HG03439 (cell line): Measurements from ENCODE around the gene RPL37.
A peak's percentile ranks its signal among the peaks of the same experiment; 100 is the strongest.
"Not testable (repeated sequence)": the region's sequence is repeated elsewhere in the genome, so short reads cannot be mapped to it uniquely, and the experiment has no call there.

Experiments used
- ATAC-seq: cut with Tn5 transposase; IDR thresholded peaks from one replicate; pipeline ENCODE4 v1.9.1; 2021; ENCODE audit warnings: mild to moderate bottlenecking, moderate library complexity; ENCODE audit not compliant: unreplicated experiment

The RPL37 gene

DNA sequence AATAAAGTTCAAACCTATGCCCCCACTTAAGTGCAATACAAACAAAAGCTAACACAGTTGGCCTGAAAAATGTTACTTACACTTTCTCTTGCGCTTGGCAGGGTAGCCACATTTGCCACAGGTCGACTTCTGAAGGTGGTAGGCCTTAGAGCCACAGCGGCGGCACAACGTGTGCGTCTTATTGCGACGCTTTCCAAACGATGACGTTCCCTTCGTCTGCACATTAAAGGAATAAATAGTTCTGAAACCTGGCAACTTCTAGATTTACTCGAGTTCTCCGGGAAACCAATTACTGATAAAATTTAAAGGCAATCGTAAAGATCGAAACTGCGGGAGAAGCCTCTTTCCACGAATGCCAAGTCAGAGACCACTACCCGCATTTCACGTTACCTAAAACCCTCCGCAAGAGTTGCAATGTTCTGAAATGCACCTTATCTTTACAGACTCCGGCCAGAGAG, 602 bp downstream of the RPL37 start:
- ATAC-seq: no peak

DNA sequence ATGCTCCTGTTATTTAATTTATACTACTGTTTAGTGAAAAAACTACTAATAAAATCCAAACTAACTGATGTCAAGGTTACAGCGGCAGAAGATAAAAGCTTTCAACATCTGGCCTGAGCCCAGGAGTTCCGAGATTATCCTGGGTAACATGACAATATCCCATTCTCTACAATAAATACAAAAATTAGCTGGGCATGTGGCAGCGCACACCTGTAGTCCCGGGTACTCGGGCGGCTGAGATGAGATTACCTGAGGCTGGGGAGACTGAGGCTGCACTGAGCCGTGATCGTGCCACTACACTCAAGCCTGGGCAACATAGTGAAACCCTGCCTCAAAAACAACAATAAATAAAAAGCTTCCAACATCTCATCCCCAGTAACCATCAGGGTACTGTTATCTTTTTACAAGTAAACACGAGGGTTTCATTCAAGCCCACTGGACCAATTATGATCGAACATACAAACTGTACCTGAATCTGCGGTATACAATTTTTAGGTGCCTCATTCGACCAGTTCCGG, 1.3 kb downstream of the RPL37 start:
- ATAC-seq: no peak

DNA sequence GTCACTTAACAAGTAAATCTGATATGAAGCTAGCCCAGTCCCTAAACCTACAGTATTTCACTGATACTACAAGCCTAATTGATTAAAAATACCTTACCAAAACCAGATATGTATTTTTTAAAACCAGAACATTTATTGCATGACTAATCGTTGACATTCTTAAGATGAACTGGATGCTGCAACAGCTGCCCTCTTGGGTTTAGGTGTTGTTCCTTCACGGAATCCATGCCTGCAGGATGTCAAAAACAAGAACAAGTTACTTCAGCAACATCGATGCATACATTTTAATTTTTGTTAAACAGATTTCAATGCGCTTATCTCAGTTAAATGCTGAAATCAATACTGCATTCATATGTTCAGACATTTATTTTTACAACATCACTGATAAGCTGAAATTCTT, 2.7 kb downstream of the RPL37 start:
- ATAC-seq: no peak

DNA sequence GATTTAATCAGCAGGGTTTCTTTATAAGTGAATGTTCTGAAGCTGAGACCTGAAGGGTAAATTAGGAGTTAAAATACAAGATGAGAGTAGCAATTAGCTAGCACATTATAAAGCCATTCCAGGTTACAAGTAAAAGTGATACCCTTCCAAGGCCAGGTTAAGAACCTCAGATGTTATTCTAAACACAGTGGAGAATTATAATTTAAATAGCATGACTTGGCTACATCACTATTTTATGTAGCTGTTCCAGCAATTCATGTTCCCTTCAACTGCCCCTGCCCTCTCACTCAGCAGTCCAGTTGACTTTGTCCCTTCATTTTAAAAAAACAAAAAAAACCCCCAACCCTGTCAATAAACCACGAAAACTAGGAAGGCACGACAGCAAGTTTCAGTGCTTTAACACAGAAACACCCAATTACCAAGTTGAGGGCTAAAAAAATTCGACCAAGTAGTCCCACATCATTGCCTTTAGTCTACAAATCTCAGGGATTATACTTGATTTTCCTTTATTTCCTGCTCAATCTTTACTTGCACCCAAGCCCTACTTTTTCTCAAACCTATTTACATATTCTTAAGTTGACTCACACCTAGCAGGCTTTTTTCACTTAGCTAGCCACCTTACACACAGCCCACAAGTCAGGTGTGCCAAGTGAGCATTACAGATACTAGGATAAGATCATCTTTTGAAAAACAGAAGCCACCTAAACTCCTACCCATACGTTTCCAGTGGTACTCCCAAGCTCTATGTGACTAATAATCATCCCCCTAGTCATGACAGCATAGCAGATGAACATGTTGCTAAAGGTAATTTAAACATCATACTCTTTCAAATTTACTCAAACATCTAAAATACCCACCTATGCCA, 3.4 kb downstream of the RPL37 start:
- no peak for ATAC-seq

DNA sequence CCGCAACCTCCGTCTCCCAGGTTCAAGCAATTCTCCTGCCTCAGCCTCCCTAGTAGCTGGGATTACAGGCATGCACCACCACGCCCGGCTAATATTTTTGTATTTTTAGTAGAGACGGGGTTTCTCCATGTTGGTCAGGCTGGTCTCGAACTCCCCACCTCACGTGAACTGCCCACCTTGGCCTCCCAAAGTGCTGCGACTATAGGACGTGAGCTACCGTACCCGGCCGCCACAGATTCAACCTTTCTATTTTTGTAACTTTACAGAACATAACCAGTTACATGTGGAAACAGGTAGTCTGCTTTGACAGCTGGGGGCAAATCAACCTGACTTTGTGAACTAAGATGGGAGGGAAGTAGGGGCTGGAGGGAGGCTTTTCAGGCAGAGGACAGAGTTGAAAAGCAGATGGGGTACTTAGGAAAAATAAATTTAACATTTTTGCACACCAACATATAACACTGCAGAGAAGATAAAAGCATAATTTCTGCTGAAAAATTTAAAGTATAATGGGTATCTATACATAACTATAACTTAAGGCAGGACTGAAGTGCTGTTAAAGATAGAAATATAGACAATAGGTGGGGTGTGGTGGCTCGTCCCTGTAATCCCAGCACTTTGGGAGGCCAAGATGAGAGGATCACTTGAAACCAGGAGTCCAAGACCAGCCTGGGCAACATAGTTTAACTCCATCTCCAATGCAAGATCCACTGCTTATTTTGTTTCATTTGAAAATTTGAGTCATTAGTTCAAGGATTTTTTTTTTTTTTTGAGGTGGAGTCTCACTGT, 5.1 kb downstream of the RPL37 start:
- ATAC-seq: no peak

DNA sequence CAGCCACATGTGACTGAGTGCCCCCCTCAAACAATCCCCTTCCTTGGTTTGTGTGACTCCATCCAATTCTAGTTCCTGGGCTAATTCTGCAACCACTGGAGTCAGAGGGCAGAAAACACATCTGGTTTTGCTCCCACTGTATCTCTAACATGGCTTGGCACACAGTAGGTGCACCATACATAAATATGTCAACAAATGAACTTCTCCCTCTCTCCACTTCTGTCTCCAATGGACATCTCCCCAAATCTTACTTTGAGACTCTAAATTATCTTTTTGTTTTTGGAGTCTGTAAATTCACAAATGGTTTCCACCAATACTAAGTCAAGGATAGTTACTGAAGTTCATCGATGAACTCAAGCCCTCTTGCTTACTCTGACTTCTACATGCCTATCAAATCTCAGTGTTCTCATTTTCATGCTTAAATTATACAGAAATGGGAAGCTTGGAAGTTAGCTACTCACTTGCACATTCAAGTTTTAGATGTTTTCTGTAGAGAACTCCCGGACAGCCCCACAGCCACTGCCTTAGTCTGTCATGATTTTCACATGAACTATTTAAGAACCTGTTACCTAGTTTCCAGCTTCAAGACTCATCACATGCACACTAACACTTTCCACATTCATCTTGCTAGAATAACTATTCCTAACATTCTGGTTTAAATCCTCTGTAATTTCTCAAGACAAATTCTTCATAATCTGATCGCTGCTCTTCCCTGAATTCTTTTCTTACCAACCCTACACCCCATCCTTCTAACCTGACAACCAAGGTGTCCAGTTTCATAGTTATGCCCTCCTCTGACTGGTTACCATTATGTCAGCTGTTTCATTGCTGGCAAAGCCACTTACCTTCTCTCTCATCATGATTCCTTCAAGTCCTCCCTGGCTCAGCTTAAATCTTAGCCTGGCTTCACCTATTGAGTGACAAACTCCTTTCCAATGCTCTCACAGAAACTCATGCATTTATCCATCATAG, 6.0 kb downstream of the RPL37 start:
- ATAC-seq: no peak

DNA sequence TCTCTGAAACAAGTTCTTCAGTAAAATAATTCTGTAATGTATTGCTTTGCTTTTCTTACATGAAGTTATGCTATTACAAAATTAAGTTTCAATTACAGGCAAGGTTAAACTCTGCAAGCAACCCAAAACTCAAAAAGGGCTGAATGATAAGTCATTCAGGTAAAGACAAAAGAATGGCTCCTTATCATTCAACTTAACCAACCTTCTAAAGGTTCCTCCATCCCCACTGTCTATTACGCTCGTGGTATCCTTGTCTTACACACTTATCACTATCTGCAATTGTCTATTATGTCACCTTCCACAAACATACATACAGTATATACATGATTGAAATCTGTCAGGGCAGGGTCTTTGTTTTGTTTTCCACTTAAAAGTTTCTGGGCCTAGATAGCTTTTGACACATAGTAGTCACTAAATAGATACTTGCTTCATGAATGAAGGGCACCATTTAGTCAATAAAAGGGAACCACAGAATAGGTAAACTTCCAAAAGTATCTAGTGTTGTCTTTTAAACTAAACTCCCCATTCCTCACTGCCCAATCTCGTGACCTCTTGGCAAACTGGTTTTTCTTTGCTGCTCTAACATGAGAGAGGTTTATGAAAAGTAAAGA, 6.9 kb downstream of the RPL37 start:
- ATAC-seq: no peak

DNA sequence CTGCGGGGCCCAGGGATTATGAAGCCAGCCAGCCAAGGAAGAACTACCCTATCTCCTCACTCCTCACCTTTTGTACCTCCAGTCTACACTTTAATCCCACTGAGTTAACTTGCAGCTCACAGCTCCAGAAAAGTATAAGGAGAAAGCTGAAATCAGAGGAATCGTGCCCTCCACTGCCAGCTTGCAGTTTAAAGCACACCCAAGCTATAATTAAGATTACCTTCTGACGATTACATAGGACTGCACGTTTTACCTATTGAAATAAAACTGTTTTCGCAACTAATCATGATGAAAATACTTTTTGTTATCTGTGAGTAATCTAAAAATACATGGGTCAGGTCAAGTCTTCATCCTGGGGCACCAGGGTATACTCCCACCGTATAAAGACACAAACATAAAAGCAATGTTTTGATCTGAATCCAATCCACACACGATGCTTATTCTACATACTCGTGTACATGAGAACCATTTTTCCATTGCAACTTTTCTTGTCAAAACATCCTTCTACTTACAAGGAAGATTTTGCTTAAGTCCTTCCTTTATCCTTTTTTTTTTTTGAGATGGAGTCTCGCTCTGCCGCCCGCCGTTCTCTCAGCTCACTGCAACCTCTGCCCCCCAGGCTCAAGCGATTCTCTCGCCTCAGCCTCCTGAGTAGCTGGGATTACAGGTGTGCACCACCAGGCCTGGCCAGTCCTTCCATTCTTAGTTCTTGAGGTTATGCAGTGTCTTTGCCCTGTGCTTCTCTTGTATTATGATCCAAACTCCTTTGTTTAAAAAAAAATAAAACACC, 7.6 kb downstream of the RPL37 start:
- ATAC-seq: no peak

DNA sequence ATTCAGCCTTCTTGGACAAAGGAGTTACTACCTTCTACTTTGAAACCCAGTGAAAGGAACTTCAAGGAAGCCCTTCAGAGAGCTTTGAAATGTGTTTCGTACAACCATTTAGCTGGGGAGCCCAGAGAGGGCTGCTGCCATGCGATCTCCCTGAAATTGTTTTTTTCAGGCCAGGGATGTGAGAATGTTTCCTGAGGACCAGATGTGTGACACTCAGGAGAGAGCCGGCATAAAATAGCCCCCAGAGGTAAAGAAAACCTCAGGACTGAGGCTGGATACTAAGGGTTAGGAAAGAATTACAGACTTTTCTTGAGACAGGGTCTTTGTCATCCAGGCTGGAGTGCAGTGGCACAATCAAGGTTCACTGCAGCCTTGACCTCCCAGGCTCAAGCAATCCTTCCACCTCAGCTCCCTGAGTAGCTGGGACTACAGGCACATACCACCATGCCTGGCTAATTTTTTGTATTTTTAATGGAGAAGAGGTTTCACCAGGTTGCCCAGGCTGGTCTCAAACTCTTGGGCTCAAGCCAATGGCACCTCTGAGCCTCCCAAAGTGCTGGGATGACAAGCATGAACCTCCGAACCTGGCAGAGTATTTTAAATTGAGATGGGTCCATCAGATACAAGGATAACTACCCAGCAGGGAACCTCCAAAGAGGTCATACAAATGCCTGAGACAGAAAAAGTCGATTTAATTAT, 8.4 kb downstream of the RPL37 start:
- no peak for ATAC-seq

DNA sequence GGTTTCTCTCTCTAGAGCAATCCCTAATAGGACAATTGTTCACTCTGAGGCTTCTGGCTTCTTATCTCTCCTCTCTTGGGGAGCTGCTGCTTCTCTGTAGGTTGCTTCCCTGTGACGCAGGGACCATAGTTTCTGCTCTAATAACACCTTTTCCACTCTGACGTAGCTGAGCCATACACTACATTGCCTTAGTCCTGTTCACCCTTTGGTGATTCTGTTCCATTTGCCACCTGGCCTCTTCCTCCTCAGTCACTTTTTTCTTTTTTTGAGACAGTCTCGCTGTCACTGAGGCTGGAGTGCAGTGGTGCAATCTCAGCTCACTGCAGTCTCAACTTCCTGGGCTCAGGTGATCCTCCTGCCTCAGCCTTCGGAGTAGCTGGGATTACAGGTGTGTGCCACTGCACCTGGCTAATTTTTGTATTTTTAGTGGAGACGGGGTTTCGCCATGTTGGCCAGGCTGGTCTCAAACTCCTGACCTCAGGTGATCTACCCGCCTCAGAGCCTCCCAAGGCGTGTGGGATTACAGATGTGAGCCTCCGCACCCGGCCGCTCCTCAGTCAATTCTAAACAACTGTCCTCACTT, 9.5 kb downstream of the RPL37 start:
- ATAC-seq: not testable (repeated sequence)

DNA sequence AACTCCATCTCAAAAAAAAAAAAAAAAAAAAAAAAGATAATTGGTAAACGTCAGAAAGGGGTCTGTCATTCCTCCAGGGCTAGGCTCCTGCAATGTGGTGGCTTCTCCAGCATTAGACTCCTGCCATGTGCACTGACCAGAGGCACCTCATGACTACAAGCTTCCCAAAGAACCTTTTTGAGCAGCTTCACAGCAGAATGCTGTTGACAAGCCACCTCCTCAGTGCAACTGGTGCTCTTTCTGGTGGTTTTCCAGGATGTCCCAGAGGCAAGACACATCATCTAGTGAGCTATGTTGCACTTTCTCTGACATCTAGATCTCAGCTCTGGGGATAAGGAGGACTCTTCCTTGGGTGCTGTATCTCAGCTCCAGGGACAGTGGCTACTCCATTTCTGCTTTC, 11.6 kb downstream of the RPL37 start:
- ATAC-seq: no peak

DNA sequence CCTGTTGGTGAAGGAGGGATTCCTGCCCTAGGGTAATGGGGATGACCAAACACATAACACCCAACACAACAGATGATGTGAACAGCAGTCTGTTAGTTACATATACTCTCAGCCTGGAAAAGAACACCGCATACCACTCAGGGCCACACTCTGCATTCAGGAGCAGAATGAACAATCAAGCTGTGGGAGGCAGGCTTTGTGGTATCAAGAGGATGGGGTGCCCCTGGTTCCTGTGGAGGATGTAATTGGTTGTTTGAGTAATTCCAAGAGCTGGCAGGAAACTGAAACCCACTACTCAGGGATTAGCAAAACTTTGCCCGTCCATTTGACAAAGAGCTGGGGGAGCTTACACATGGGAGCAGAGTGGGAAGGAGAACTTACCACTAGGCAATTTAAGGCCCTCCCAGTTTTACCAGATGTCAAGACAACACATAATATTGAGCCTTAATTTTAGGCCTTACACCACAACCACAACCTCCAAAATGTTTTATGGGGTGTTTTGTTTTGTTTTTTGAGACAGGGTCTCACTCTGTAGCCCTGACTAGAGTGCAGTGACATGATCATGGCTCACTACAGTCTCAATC, 21.2 kb downstream of the RPL37 start:
- no peak for ATAC-seq

DNA sequence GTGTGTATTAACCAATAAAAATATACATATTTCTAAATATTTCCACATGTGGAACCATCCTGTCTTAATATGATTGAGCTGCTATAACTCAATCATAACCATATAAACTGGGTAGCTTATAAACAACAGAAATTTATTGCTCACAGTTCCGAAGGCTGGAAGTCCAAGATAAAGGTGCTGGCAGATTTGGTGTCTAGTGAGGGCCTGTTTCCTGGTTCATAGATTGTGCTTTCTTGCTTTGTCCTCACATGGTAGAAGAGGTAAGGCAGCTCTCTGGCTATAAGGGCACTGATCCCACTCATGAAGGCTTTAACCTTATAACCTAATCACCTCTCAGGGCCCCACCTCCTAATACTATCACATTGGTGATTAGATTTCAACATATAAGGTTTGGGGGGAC, 22.9 kb downstream of the RPL37 start:
- no peak for ATAC-seq

DNA sequence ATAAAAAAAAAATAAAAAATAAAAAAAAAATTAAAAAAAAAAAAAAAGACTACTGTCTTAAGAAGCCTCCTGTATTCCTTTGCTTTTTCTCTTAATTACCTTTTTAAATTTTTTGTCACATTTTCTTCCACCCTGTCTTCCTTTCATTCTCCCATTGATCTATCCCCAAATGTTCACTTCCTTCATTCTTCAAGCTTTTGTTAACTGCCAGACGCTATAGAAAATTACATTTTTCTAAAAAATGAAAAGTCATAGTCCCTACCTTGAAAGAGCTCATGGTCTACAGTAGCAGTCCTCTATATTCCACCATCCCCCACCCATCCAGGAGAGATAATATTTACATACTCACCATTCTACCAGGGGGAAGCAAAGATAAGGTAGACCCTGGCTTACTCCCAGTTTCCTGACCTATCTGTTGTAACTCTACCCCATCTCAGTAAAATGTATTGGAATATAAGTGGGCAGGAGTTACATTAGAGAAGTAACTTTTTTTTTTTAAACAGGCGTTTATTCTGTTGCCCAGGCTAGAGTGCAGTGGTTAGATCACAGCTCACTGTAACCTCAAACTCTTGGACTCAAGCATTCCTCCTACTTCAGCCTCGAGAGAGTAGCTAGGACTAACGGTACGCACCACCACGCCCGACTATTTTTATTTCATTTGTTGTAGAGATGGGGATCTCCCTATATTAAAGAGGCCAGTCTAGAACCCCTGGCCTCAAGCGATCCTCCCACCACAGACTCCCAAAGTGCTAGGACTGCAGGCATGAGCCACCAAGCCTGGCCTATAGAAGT, 33.1 kb downstream of the RPL37 start:
- ATAC-seq: no peak

DNA sequence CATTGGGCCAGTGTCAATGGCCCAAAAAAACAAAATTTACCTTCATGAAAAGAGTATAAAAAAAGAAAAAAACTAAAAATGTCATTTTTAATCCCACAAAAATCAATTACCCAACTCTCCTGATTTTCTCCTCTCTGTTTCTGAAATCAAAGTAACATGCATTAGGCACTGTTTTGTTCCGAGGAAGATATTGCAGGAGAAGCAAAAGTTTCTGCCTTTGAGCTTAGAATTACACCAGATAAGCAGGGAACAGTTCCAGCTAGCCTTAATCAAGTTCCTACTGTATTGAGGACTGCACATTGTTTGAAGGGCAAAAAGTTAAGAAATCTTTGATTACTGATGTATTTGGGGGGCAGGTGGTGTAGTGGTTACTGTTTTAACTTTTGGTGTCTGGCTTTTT, 35.8 kb downstream of the RPL37 start:
- ATAC-seq: no peak

DNA sequence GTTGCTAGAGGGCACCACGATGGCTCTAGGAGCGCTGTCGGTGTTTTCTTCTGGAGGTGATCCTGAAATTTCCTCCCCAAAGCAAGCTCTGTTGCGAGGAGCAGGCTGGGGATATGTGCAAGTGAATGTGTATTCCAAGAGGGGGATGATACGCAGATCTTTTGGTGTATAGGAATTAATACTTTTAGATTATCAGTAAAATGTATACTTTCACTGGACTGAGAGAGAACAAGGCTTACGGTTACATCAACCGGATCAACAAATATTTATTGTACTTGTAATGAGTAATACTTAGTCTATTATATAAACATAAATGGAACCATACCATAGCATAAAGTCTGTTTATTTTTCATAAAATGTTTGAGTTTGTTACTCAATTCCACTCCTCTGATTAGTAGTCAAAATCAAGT, 36.2 kb downstream of the RPL37 start:
- ATAC-seq: peak; percentile 2

DNA sequence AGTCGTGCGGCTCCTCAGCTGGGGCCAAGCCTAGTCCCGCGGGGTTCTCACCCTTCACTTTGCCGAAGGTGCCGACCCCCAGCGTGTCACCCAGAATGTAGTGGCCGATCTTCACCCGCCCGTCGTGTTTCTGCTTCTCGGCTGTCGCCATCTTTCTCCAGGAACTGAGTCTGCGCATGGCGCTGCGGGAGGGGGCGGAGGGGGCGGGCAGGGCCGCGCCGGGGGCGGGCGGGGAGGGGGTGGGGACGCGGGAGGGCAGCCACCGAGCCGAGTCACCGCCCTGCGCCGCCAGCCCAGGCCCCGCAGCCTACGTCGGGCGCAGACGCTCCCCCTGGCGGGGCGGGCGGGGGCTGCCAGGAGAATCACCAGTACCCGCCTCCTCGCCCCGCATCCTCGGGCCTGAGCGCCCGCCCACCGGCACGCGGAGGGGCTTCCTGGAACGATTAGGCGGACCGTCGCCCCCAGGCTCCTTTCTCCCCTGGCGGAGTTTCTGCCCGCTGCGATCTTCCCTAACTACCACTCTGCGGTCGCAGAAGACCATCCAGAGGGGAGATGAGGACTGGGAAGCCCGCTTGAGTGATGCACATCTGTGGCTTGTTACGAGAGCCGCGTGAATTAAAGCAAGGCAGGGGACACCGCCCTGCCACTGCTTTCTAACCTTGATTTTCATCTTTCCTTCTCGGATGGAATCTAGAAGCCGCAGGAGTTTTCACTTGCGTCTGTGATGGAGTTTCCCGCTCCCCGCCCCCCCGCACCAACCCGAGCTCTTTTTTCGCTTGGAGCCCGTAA, 36.8 kb downstream of the RPL37 start, which contains the start of gene PRKAA1:
Gene PRKAA1, minus strand, starts transcription at position 363 of the 789 bp plus-strand sequence. Its CDS starts 185 bp downstream, at position 178.
- peak; percentile 99 for ATAC-seq
